Embryonic facial prominence (tissue), 1 donor: Measurements from ENCODE around the gene SLAMF8.

Source experiments
- DNase-seq: peaks from one replicate; pipeline ENCODE4 v3.0.0-alpha.2; 2016; ENCODE audit errors: extremely low spot score

Gene SLAMF8

DNA sequence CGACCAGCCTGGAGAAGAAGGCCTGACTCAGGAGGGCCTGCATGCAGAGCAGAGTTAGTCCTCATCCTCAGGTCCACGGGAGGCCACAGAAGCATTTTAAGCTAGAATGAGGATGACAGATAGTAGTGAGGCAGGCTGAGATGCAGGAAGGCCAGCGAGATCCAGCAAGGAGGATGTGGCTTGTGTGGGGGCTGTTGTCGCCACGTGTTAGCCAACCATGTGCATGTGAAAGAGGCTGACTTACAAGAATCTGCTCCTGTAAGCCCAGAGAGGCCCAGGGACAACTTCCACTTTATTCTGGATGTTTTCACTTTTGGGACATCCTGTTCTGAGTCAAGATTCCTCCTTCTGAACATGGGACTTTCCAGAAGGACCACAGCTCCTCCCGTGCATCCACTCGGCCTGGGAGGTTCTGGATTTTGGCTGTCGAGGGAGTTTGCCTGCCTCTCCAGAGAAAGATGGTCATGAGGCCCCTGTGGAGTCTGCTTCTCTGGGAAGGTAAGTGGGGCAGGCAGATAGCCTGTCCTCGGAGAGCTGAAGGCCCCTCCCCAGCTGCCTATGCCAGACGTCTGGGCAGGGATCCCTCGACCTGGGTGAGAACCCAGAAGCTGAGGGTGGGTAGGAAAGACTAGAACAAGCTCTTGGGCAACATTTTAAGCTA is at the start of gene SLAMF8:
Gene SLAMF8 (plus strand): TSS at position 433 of the 661 bp plus-strand sequence. CDS start 26 bp downstream, at position 459.
- DNase-seq: no peak

DNA sequence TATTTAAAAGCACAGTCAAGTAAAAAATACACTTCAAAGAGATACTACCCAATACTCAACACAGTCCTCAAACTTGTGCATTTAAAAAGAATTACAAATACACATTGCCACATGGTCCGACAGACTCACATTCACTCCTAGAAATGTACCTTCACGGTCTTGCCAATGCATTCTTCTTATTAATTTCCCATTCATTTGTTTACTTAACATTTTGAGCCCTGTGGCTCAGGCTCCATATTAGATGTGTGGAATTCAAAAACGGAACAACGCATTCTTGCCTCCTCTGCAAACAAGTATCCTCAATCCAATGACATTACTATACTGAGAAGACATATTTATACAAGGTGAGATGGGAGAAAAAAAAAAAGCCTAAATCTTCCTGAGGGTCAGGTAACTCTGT is 48.4 kb upstream of the SLAMF8 start:
- DNase-seq: no peak

DNA sequence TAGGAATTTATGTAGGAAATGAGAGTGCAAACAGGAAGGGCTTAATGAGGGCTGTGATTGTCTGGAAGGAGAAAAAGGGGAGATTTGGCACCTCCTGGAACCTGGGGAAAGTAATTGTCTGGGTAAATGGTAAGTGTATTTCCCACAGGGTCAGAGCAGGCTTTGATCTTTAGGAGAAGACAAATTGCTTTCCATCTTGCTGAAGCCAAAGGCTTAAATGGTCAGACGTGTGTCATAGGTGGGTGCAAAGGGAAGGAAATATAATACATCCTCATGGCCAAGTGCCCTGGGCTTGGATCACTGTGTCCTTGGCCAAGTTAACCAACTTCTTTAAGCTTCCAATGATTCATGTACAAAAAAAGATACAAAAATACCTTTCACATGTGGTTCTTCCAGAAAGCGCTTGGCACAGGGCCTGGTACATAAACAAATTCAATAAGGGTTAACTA is 47.2 kb upstream of the SLAMF8 start:
- no peak for DNase-seq

DNA sequence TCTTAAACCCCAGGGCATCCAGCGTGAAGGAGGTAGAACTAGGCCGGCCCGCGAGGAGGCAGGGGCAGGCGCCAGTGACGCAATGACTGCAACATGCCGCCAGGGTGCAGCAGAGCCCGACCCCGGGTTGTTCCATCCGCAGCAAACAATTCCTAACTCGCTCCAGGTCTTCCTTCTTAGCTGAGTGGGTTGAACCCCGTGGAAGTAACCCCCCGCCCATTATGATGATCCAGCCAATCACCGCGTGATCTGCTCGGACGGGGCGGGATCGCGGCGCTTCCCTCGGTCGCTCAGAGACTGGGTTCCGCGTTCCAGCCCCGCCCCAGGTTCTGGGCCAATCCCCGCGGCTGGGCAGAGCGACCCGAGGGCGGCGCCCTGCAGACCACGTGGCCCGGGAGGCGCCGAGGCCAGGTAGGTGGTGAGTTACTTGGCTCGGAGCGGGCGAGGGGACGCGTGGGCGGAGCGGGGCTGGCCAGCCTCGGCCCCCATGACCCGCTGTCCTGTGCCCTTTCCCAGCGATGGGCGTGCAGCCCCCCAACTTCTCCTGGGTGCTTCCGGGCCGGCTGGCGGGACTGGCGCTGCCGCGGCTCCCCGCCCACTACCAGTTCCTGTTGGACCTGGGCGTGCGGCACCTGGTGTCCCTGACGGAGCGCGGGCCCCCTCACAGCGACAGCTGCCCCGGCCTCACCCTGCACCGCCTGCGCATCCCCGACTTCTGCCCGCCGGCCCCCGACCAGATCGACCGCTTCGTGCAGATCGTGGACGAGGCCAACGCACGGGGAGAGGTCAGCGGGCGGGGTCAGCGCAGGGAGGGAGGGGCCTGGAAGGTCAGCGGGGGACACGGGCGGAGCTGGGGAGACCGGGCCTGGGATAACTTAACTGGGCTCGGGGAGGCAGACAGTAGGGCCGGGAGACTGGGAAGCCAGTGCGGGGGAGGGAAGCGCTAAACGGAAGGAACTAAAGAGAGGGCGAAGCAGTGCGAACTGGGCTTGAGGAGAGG is 45.8 kb upstream of the SLAMF8 start, which contains the start of gene DUSP23:
Gene DUSP23 (plus strand): TSS at position 380 of the 1,000 bp plus-strand sequence. CDS start 139 bp downstream, at position 519.
- DNase-seq: peak; percentile 94

DNA sequence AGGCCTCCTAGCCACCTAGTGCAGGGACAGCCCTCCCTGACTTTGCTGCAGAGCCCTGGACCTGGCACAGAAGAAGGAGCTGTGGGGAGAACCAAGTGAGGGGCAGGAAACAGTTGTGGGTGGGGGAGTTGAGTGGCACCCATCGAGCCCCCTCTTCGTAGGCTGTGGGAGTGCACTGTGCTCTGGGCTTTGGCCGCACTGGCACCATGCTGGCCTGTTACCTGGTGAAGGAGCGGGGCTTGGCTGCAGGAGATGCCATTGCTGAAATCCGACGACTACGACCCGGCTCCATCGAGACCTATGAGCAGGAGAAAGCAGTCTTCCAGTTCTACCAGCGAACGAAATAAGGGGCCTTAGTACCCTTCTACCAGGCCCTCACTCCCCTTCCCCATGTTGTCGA is 44.7 kb upstream of the SLAMF8 start:
- no peak for DNase-seq

DNA sequence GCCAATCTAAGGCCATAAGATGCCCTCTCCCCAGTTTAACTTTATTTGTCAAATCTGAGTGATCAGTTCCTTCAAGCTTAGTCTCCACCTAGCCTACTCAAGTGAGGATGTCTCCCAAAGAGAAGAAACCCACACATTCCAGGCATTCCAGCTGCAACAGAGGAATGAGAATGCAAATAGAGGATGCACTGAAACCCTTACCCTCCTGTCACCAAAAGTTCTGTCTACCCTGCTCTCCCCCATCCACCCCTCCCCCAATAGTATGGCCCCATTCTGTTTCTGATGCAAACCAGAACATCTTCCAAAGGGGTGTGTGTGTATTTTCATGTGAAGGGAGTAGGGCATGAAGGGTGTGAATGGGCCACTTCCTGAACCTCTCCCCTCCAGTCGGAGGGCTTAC is 42.9 kb upstream of the SLAMF8 start:
- DNase-seq: no peak

DNA sequence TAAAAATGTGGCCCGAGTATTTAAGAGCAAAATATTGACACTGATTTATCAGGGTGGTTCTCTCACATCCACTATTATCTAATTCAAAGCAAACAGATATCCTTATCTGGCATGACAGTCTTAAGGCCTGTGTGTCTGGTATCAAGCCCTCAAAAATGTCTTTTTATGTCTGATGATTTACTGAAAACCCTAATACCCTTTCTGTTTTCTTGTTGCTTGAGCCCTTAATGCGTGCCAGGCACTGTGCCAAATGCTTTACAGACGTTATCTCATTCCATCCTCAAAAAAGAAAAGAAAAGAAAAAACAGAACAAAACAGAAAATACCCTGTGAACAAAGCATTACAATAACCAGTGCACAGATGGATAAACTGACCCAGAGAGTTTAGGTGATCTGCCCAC is 40.2 kb upstream of the SLAMF8 start:
- no peak for DNase-seq

DNA sequence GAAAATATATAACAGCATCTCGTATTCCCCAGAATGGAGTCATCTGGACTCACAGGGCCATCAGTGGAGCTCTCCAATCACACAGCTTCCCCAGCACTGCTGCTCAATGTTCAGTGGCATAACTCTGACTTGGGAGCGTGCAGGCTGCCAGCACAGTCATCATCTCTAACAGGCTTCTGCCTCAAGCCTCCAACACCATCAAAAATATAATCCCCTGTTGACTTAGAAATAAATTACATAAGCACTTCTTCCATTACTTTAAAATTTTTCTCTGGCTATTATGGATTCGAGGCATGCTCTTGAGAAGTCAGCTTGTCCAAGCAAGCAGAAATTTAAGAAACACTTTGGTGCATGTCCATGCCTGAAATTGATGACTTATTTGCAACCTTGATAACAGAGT is 39.7 kb upstream of the SLAMF8 start:
- no peak for DNase-seq

DNA sequence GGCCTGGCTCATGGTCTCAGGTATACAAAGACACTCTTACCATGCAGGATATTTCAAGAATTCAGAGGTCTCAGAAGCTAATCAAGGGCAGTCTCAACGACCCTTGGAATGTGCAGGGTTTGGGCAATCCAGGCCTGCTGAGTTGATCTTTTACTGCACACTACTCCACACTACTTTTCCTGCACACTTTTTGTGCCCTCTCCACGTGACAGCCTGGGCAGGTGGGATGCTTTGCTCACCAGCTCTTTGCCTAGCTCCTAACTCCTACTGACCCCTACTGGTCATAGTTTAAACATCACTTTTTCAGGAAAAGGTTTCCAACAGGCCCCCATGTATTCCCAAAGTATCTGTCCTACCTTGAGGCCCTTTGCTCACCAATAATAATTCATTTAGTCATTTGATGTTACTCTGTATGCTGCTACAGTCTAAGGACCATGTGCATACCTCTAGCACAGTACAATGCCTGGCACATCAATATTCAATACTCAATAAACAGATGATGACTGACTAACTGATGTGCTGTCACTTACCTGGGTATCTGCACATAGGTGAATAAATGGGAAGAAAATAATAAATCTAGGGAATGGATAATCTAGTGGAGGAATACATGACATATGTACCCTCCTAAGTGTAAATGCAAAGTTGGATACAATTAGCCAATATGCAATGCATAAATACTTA is 36.3 kb upstream of the SLAMF8 start:
- no peak for DNase-seq

DNA sequence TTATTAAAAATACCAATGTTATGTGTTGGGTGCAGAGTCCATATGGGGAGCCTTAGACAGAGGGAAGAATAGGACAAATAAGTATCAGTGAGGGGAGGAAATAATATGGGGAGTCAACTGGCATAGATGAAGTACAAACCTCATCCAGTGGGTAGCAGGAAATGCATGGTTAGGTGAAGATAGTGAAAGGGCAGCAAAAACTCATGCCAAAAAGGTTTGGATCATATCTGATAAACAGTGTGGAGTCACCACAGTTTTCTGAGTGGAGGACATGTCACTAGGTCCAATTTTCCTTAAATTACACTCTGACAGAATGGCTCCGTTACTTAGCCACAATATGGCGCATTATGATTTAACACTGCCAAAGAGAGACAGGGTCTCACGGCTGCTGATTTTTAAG is 35.6 kb upstream of the SLAMF8 start:
- DNase-seq: no peak

DNA sequence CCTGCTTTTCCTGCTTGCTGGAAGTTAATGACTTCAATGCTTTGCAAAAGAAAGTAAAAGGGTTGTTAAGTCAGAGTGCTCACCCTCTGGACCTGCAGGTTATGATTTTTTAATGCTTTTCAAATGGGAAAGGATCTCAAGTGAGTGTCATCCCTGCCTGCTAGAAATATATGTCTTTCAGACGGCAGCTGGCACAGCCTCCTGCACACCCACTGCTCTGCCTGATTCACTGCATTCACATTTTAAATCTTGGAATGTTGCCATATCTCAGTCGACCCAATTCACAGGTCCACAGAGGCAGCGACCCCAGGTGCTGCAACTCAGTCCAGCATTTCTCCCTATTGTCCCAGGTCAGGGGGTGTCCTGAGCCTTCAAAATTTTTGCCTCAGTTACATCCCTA is 35.2 kb upstream of the SLAMF8 start:
- no peak for DNase-seq

DNA sequence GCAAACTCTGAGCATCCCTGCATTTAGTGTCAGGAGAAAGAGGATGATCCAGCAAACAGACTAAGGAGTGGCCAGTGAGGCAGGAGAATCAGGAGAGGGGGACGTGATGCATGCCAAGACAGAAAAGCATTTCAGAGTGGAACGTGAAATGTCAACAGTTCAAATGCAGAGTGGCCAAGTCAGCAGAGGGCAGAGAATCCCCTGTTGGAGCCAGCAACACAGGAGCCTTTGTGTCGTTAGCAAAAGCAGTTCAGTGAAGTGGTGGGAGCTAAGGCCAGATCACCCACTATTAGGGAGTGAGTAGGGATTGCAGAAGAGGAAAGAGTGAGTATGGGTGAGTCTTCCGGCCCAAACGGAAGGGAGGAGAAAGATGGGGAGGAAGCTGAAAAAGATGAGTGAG is 31.1 kb upstream of the SLAMF8 start:
- DNase-seq: no peak

DNA sequence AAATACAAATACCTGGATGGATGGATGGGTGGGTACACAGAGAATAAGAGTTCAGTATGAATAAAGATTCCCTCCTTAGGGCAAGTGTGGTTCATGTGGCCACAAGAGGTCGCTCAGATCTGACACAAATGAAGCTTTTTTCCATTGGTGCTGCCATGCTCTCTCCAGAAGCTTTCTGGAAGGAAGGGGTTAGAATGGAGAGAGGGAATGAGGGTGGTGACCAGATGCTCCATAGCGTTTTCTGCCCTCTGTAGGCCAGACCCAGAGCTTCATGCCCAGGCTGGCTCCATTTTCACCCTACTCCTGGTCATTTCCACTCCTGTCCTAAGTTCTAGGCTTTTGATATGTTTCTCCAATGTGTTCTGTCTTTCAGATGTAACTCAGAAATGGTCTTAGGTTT is 27.8 kb upstream of the SLAMF8 start:
- no peak for DNase-seq

DNA sequence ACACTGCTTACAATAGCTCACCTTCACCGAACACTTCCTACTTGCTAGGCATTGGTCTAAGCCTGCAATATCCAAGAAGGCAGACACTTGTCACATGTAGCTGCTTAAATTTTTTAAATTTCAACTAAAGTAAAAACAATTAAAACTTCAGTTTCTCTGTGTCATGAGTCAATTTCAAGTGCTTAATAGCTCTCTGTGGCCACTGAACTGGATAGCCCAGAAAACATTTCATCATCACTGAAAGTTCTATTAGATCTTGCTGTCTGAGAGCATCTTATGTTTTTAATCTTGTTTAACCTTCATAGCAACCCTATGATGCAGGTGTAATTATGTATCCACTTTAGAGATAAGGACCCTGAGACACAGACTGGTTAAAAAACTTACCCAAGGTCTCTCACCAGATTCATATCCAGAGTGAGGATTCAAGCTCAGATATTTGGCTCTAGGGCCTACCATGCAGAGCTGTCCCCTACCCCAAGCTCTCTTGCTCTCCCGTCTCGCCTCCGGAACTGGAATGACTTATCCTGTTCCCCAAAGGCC is 27.2 kb upstream of the SLAMF8 start:
- DNase-seq: no peak

DNA sequence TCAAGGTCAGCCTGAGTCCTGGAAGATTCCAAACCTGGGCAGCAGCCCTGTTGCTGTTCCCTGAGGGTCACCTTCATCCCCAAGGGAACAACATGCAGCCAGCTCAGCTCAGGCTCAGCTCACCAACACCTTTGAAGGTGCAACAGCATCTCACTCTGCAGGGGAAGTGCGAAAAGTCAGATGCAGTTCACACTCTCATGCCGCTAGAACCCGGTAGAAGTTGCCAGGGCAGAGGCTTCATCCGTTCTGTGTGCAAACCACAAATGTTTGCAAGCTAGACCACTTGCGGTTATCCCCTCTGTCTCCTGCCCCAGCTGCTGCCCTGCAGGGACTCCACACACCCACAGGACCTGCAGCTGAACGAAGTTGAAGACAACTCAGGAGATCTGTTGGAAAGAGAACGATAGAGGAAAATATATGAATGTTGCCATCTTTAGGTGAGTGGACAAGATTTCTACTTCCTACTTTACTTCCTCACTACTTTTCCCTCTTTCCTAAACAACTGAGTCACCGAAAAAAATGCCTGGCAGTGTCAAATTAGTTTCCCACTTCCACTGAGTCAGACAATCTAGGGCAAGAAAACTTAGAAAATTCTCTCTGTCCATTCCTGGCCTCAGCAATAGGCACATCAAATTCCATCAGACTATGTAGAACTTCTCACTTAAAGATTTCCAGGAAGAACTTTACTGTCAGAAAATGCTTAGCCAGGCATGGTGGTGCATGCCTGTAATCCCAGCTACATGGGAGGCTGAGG is 26.3 kb upstream of the SLAMF8 start:
- no peak for DNase-seq

DNA sequence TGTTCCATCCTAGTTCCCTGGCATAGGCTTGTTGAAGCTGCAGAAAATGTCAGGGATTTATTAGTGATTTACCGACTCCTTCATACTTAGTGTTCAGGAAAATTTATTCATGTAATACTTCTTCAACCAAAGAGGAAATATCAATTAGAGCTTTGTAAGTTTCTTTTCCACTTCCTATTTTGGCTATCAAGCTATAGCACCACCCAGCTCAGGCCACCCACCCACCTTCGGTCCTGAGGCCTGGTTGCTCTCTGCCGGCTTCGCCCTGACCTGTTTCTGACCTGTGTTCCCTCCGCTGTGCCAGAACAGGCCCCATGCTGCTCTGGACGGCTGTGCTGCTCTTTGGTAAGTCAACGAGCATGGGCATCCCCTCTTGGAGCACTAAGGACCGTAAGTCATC is 24.6 kb upstream of the SLAMF8 start, which contains the start of gene FCRL6:
Gene FCRL6 (plus strand): TSS at position 250 of the 400 bp plus-strand sequence. CDS start 65 bp downstream, at position 315.
- no peak for DNase-seq

DNA sequence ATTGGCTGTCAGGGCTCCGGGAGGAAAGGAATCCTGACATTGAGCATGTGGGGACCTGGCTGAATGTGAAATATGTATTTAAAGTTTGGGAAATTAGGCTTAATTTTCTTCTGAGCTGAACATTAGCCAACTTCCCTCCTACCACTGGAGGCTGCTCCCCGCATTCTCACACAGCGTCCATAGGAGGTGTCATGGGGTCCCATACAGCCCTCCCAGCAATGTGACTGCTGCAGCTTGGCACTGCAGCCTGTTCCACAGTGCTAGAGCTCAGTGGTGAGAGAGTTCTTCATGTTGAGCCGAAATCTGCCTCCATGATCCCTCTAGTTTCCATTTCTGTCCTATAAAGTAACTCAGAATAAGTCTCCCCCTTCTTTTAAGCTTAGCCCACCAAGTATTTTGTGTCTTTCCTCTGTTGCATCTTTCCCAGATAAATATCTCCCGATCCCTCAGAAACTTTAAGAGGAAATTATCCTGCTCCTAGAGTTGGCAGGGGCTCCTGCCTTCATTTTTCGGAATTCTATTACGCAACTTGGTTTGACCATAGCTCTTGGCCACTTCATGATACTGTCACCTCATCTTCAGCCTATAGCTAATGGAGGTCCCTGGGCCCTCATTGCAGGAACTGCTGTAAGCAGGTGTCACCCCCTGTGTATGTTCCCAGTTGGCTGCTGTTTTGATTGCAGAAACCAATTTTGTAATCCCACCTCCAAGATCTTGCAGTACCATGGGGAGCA is 22.6 kb upstream of the SLAMF8 start:
- DNase-seq: no peak

DNA sequence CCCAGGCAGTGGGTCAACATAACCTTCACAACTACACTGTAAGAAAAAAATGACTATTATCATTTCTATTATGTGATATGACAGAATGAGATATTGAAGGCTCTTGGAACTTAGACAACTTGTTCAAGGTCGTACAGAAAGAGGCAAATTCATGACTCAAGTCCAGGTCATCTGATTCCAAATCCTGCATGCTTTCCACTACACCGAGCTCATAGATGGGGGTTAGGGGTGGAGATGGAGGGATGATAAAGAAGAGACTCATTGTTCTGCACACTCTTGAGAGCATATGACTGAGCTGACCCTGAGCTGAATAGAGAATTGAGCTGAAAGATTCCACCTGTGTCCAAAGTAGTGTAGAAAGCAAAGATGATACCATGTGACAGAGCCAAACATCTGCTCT is 21.7 kb upstream of the SLAMF8 start:
- DNase-seq: no peak

DNA sequence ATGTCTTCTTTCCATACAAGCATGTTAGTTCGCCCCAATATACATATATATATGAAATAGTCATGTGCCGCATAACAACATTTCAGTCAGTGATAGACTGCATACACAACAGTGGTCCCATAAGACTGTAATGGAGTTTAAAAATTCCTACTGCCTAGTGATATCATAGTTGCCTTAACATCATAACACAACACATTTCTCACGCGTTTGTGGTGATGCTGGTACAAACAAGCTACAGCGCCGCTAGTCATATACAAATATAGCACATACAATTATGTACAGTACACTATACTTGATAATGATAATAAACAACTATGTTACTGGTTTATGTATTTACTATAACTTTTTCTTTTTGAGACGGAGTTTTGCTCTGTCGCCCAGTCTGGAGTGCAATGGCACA is 10.7 kb upstream of the SLAMF8 start:
- DNase-seq: no peak

DNA sequence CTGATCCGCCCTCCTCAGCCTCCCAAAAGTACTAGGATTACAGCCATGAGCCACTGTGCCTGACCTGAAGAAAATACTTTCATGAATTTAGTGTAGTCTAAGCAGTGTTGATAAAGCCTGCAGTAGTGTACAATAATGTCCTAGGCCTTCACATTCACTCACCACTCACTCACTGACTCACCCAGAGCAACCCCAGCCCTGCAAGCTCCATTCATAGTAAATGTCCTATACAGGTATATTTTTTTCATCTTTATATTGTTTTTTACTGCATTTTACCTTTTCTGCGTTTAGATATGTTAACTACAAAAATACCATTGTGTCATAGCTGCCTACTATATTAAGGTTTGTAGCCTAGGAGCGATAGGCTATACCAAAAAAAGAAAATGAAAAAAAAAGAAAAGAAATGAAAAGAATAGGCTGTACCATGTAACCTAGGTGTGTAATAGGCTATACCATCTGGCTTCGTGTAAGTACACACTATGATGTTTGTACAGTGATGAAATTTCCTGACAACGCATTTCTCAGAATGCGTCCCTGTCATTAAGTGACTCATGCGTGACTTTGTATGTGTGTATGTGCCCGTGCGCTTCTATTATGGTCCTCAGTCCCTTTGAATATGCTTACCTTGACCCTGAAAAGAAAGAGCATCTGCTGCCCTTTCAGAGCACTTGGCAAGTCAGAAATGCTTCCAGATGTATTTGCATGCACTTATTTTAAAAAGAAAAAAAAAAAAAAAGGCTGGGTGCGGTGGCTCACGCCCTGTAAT is 9.2 kb upstream of the SLAMF8 start:
- no peak for DNase-seq
